ENCODE results near the gene MGAT4D. TPM values are rescaled to one million over a fixed set of nuclear protein-coding genes. Genes with fewer than 3 reads are reported as not detected.

Gene MGAT4D
- total and polyA plus RNA-seq, 2 donors (not counting 1 experiment from before 2014, with no cell fraction given), result not detected

DNA sequence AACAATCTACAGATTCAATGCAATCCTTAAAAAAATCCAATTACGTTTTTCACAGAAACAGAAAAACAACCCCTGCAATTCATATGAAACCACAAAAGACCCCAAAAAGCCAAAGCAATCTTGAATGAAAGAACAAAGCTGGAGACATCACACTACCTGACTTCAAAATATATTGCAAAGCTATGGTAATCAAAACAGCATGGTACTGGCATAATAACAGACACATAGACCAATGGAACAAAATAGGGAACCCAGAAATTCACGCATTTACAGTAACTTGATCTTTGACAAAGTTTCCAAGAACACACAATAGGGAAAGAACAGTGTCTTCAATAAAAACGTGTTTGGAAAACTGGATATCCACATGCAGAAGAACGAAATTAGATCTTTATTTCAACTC, 14.6 kb downstream of the MGAT4D start:
- TF ChIP-seq EZH2 (IDR thresholded peaks at IDR 0.05; ENCODE audit: low read length, missing control alignments), result no peak
- TF ChIP-seq, protein P1, sequence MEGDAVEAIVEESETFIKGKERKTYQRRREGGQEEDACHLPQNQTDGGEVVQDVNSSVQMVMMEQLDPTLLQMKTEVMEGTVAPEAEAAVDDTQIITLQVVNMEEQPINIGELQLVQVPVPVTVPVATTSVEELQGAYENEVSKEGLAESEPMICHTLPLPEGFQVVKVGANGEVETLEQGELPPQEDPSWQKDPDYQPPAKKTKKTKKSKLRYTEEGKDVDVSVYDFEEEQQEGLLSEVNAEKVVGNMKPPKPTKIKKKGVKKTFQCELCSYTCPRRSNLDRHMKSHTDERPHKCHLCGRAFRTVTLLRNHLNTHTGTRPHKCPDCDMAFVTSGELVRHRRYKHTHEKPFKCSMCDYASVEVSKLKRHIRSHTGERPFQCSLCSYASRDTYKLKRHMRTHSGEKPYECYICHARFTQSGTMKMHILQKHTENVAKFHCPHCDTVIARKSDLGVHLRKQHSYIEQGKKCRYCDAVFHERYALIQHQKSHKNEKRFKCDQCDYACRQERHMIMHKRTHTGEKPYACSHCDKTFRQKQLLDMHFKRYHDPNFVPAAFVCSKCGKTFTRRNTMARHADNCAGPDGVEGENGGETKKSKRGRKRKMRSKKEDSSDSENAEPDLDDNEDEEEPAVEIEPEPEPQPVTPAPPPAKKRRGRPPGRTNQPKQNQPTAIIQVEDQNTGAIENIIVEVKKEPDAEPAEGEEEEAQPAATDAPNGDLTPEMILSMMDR (conservative IDR thresholded peaks at IDR 0.05 in 1 of 2, IDR thresholded peaks at IDR 0.05 in 1 of 2; ENCODE audit: low read depth in 1 of 2, low read length in 2 of 2), result no peak

DNA sequence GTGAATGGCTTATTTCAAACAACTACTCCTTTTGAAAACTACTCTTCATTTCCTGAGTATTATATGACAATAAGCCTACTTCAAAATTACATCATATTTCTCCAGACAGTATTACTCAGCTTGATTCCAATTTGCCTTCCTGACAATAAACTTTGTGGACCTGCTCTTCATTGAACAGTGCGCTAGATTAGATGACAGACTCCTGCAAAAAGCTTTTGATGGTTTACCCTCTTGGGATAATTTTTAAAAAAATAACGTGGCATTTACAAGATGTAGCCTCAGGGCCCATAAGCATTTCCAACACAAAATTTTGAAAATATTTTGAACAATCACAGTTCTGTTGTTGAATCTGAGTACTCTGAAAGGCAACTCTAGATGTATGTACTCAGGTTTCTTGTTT, 25.9 kb downstream of the MGAT4D start:
- Histone ChIP-seq H4K20me1 (ENCODE audit: control insufficient read depth, extremely low read depth, insufficient read depth, low read length) (no peaks in the 10 kb centered on the region), H3K4me1 (ENCODE audit: control insufficient read depth, extremely low read depth, insufficient read depth, low read length) (no peaks in the 10 kb centered on the region), H3K9me3 (ENCODE audit: control insufficient read depth, insufficient read depth, low read depth, low read length) (no peaks in the 10 kb centered on the region), H3K36me3 (ENCODE audit: control insufficient read depth, insufficient read depth, low read length) (no peaks in the 10 kb centered on the region), H3K4me3 (replicated peaks in 1 of 4; ENCODE audit: control extremely low read depth in 1 of 4, insufficient read depth in 1 of 4, low read depth in 3 of 4, low read length in 4 of 4) (no peak overlapping the region), H3K9ac (ENCODE audit: insufficient read depth, low read length) (no peak overlapping the region), H3K27me3 (ENCODE audit: control insufficient read depth, insufficient read depth, low read length) (peaks cover 8% of the 10 kb centered on the region), H2AFZ (ENCODE audit: low read length) (no peak overlapping the region), H3K79me2 (ENCODE audit: control insufficient read depth, insufficient read depth, low read length) (no peaks in the 10 kb centered on the region), H3K27ac (ENCODE audit: insufficient read depth, low read length) (no peak overlapping the region), H3K4me2 (ENCODE audit: extremely low read depth, insufficient read depth, low read length) (no peak overlapping the region)
- DNase-seq (ENCODE audit: low read depth in 2 of 2), result no peak
- TF ChIP-seq, protein P1 (conservative IDR thresholded peaks at IDR 0.05 in 1 of 2, IDR thresholded peaks at IDR 0.05 in 1 of 2; ENCODE audit: low read depth in 1 of 2, low read length in 2 of 2), result no peak
- TF ChIP-seq EZH2 (IDR thresholded peaks at IDR 0.05; ENCODE audit: low read length, missing control alignments), result no peak

More for the DNA sequence above, 14.6 kb downstream of the MGAT4D start:
- H3K9me3 ChIP-seq (ENCODE audit: control insufficient read depth, insufficient read depth, low read depth, low read length), result no peaks in the 10 kb centered on the region
- H3K79me2 ChIP-seq (ENCODE audit: control insufficient read depth, insufficient read depth, low read length), result no peaks in the 10 kb centered on the region
- no peak overlapping the region for H3K4me2 ChIP-seq (ENCODE audit: extremely low read depth, insufficient read depth, low read length)
- no peaks in the 10 kb centered on the region for H3K27me3 ChIP-seq (ENCODE audit: control insufficient read depth, insufficient read depth, low read length)
- H3K36me3 ChIP-seq (ENCODE audit: control insufficient read depth, insufficient read depth, low read length), result no peaks in the 10 kb centered on the region
- no peak for DNase-seq (ENCODE audit: low read depth in 2 of 2)
- no peak overlapping the region for H3K4me3 ChIP-seq (replicated peaks in 1 of 4; ENCODE audit: control extremely low read depth in 1 of 4, insufficient read depth in 1 of 4, low read depth in 3 of 4, low read length in 4 of 4)
- H2AFZ ChIP-seq (ENCODE audit: low read length), result no peak overlapping the region
- no peak overlapping the region for H3K27ac ChIP-seq (ENCODE audit: insufficient read depth, low read length)
- no peaks in the 10 kb centered on the region for H3K4me1 ChIP-seq (ENCODE audit: control insufficient read depth, extremely low read depth, insufficient read depth, low read length)
- H4K20me1 ChIP-seq (ENCODE audit: control insufficient read depth, extremely low read depth, insufficient read depth, low read length), result no peaks in the 10 kb centered on the region
- no peak overlapping the region for H3K9ac ChIP-seq (ENCODE audit: insufficient read depth, low read length)

DNA sequence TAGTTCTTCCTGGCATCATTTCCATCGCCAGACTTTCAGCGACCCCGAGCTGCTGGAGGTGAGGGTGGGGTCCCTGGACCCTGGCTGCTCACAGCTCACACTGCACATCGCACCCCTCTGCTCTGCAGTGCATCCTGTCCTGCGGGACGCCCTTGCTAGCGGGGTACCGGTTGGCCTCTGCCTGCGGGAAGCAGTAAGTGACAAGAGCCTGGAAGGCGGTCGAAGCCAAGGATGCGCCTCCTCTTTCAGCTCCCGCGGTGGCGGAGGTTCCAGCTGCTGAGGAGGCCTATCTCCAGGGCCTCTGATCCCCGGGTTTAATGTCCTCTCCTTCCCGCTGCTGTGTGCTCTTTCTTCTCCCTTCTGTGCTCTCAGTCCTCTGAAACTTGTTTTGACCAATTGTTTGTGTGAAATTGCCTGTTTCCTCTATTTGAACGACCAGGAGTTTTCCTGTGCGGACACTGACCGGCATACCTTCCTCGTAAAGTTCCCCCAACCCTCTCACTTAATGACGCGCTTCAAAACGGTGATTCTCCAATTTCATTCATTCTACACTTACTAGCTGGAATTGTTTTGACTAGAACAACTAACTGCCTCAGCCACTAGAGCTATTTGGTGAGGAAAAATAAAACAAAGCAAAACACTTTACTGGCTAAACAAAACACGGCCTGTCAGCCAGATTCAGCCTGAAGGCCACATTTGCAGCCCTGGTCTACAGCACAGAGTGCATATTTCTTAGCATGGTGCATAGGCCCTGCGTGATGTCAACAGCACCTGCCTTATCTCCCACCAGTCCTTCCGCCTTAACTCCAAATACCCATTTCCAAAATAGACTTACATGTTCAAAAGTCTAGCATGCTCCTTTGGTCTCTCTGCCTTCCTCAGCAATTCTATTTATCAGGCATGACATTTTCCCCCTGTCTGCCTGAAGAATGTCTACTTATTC, 28.0 kb downstream of the MGAT4D start:
- Histone ChIP-seq H3K9ac (ENCODE audit: insufficient read depth, low read length) (no peak overlapping the region), H2AFZ (ENCODE audit: low read length) (no peak overlapping the region), H3K36me3 (ENCODE audit: control insufficient read depth, insufficient read depth, low read length) (no peaks in the 10 kb centered on the region), H3K4me2 (ENCODE audit: extremely low read depth, insufficient read depth, low read length) (no peak overlapping the region), H3K4me3 (replicated peaks in 1 of 4; ENCODE audit: control extremely low read depth in 1 of 4, insufficient read depth in 1 of 4, low read depth in 3 of 4, low read length in 4 of 4) (no peak overlapping the region), H3K79me2 (ENCODE audit: control insufficient read depth, insufficient read depth, low read length) (no peaks in the 10 kb centered on the region), H3K27me3 (ENCODE audit: control insufficient read depth, insufficient read depth, low read length) (peaks cover 8% of the 10 kb centered on the region), H3K27ac (ENCODE audit: insufficient read depth, low read length) (no peak overlapping the region), H3K9me3 (ENCODE audit: control insufficient read depth, insufficient read depth, low read depth, low read length) (no peaks in the 10 kb centered on the region), H4K20me1 (ENCODE audit: control insufficient read depth, extremely low read depth, insufficient read depth, low read length) (no peaks in the 10 kb centered on the region), H3K4me1 (ENCODE audit: control insufficient read depth, extremely low read depth, insufficient read depth, low read length) (no peaks in the 10 kb centered on the region)
- no peak for TF ChIP-seq EZH2 (IDR thresholded peaks at IDR 0.05; ENCODE audit: low read length, missing control alignments)
- TF ChIP-seq, protein P1 (conservative IDR thresholded peaks at IDR 0.05 in 1 of 2, IDR thresholded peaks at IDR 0.05 in 1 of 2; ENCODE audit: low read depth in 1 of 2, low read length in 2 of 2), result no peak
- no peak for DNase-seq (ENCODE audit: low read depth in 2 of 2)
